GM19239 (cell line): Measurements from ENCODE around the gene UBE2D3.
"Not testable (repeated sequence)": the region's sequence is repeated elsewhere in the genome, so short reads cannot be mapped to it uniquely, and the experiment has no call there.

ENCODE experiments used
- DNase-seq: peaks from one replicate; pipeline ENCODE4 v3.0.0; 2011; ENCODE audit warnings: low spot score; ENCODE audit not compliant: insufficient read length
- FAIRE-seq: peaks from 2 replicates; lab custom pipeline; 2011; peaks lifted over from hg19 to GRCh38; lab: Jason Lieb, UNC

UBE2D3 gene

DNA sequence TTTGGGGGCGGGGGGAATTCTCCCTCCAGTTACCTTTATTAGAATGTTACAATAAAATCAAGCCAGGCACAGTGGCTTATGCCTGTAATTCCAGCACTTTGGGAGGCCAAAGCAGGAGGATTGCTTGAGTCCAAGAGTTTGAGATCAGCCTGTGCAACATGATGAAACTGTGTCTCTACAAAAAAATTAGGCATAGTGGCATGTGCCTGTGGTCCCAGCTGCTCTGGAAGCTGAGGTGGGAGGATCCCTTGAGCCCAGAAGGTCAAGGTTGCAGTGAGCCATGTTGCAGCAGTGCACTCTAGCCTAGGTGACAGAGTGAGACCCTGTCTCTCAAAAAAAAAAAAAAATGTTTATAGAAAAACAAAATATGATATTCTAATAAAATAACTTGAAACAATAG, 5.3 kb upstream of the UBE2D3 start:
- FAIRE-seq (no peak), DNase-seq (no peak)

- DNase-seq (no peak), FAIRE-seq (no peak)
These were observed 4.8 kb upstream of the UBE2D3 start for GRCh38 chr4:102832105-102832504.

DNA sequence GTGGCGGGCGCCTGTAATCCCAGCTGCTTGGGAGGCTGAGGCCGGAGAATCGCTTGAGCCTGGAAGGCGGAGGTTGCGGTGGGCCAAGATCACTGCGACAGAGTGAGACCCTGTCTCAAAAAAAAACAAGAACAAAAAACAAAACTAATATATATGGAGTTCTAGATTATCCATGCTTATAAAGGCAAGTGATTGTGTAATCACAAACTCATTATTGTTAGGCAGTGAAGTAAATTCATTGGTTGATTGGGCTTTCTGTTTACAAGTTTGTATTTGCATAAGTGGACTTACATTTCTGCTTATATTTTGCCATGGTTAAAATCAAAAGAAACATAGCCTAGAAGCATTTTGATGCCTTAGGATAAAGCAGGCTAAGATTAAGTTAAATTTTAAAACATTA, 2.5 kb upstream of the UBE2D3 start:
- FAIRE-seq = no peak
- no peak for DNase-seq

DNA sequence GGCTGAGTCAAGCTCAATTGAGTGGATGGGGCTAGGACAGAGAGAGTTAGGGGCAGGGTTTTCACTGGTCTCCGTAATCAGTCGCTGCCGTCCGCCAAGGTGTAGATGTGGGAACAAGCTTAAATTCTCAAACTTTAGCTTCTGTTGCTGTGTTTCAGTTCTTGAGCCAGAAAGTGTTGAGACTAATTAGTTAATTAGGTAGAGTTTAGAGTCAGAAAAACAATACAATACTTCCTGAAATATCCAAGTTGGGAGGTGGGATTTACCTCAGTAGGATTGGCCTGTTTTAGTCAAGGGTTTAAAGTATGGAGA, 1.1 kb upstream of the UBE2D3 start:
- no peak for FAIRE-seq
- DNase-seq = no peak

GRCh38 chr4:102827674-102828496, 534 bp upstream of the UBE2D3 start:
- FAIRE-seq (peak; percentile 99), DNase-seq (peak; percentile 40)

GRCh38 chr4:102826105-102826889, 1.1 kb downstream of the UBE2D3 start:
- peak; percentile 72 for FAIRE-seq

DNA sequence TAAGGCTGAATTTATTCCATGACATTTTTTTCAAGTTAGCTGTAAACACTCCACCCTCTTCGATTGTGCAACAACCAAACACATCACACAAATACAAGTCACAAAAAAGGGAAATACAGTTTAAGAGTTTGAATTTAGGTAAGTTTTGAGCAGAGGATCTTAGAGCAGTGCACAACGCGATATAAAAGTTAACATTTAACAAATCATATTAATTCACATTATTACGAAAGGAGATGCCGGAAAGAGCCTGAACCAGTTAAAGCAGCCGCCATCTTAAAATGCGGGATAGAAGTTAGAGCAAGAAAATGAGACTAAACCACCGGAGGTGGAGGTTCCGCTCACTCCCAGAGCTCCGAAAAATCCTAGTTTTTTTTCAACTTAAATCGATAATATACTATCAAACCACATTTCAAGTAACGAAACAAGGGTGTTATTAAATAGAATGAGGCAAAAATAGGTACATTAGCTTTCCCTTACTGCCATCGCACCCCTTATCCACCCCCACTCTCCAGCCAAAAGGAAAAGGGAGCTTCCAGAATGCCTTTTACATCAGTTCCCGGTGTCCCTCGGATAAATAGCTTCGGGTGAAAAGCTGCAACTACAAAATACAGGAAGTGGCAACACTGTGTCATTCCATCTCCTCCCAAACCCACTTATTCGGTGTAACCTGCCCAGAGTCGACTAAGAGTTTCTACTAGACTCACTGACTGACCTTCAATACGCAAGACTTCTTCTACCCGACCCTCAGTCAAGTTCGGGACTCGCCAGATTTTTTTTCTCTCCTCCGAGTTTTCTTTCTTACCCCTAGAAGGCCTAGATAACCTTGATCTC, 1.9 kb downstream of the UBE2D3 start:
- FAIRE-seq (peak; percentile 79), DNase-seq (no peak)

More at GRCh38 chr4:102826105-102826889, 1.1 kb downstream of the UBE2D3 start:
- DNase-seq = no peak

GRCh38 chr4:102824398-102824797, 3.0 kb downstream of the UBE2D3 start:
- no peak for FAIRE-seq
- DNase-seq = no peak

DNA sequence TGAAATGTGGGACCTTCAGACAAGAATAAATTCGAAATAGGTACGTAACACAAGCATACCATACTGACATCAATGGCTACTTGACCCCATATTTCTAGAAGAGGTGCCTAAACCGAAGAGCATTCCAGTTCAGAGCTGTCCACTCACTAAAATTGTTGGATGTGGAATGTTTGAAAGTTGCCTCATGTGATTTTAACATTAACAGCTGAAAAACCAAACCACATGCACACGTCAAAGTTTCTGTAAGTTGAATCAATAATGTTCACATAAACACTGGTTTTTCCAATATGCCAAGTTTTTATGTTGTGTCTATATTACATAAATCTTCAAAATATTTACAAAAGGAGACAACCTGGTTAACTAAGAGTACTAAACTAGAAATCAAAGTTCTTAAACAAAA, 3.5 kb downstream of the UBE2D3 start:
- DNase-seq (no peak), FAIRE-seq (no peak)

DNA sequence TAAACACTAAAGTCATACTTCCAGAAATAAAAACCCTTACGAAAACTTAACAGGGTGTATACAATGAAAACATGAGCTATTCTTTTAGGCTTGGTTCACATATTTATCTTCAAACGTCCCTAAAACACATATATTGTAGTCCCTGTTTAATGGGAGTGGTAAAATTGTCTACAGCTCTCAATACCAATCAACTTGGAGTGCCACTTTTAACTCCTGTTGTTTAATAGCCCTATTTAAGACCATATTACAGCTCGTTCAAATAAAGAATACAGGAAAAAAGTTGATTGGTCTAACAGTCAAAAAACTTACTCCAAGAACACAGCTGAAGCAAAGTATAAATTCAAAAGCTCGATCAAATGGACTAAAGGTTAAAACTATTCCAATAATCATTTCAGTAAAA, 3.9 kb downstream of the UBE2D3 start:
- no peak for DNase-seq
- no peak for FAIRE-seq

DNA sequence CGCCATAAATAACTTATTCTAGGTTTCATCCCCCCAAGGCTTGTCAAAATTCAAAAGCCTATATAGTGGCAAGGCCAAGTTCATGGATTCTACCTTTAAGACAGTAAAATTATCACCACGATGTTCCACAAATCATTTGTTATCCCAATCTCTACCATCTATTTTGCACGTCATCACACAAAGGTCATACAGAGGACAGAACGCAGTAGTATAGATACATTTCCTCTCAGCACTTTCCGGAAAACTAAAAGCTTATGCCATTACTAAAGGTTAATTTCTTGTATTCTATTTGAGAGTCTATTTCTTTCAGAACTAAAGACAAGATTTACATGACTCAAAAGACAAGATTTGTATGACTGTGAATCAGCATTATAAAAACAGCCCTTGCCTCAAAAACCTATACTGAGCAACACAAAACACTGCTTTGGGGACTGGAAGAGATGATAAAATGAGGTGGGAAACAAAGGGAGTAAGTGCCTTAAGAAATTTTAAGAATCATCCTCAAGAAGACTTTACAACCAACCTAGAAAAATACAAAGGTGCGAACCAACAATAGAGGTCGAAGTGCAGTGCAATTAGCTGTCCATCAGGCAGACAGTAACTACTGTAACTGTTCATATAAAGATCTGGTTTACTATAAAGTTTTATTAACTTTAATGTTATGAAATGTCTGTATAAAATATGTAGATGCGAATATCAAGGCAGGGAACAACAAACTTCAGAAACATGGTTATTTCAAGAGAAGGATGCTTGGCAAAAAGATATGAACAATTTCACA, 7.6 kb downstream of the UBE2D3 start:
- no peak for DNase-seq
- FAIRE-seq = peak; percentile 87

- DNase-seq, FAIRE-seq: not testable (repeated sequence)
These were observed 8.3 kb downstream of the UBE2D3 start for GRCh38 chr4:102819100-102819499.

DNA sequence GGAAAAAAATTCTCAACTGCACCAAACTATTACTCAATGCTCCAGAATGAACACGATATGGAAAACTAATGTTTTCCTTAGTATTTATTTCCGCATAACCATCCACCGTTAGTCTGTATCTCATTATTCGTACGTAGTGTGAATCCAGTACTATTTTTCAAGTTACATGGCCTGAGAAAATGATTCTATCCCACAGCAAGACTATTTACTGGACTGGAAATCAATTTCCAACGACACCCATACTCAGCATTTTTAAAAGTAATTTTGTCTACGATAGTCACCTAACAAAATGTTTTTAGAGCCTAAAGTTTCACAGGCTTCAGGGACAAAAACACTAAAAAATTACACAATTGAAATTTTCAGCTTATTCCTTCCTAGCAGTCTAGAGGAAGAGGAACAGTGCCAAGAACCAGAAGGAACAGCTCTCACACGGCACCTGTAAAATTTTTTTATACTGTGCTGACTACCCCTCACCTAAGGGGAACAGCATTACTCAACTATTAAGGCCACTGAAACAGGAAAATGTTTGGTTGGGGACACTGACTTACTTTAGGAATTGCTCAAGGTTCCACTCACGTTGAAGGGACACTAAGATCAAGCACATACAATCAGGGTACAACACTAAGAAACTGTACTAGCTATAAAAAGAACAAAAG, 9.6 kb downstream of the UBE2D3 start:
- DNase-seq (no peak), FAIRE-seq (no peak)

DNA sequence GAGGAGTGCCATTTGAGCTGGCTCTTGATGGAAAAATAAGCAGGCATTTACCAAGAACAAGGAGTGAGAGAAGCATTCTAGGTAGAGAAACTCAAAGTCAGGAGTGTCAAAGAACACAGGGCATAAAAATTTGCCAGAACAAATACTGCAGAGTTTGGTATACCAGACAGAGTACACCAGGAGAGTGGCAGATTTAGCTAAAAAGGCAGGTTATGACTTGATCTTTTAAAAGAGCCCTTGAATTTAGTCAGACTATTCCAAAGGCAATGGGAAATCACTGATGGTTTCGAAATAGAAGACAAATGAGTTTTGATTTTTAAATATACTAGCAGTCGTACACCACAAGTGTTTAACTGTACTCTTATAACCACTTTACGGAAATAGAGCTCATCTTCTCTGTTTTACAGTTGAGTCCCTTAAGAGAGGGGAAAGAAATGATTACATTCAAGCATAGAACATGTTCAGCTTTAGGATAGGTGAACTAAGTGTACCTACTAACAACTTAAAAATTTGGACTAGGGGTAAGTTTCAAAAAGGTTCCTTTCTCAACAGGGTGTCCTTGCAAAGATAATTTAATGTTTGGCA, 10.2 kb downstream of the UBE2D3 start:
- DNase-seq (no peak), FAIRE-seq (peak; percentile 84)

- FAIRE-seq (no peak), DNase-seq (no peak)
These were observed 11.4 kb downstream of the UBE2D3 start for GRCh38 chr4:102815981-102816380.

- FAIRE-seq (peak; percentile 64), DNase-seq (no peak)
These were observed 17.7 kb downstream of the UBE2D3 start for GRCh38 chr4:102809691-102810090.

GRCh38 chr4:102809190-102809589, 18.2 kb downstream of the UBE2D3 start:
- FAIRE-seq = peak; percentile 64
- no peak for DNase-seq

DNA sequence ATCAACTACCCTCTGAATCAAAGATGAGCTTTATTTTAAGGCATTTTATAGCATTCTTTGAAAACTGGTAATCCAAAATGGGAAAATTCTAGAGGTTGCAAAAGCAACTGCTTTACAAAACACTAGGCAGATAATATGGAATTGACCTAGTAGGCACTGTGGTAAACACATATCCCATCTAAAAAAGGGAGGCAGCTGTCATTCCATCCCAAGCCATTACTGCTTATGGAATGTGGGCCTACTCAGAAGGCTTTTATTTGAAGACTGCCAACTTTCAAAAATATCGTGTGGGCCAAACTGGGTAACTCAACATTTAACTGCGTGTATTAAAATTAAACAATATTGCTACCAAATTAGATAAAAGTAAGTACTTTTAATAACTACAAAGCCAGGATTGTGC, 19.3 kb downstream of the UBE2D3 start:
- FAIRE-seq (peak; percentile 48), DNase-seq (no peak)

GRCh38 chr4:102807345-102807744, 20.0 kb downstream of the UBE2D3 start:
- FAIRE-seq (peak; percentile 80), DNase-seq (no peak)
